IMR-90 (cell line): ENCODE measurements around the gene AXL. TPM values are rescaled to one million over a fixed set of nuclear protein-coding genes. Genes with fewer than 3 reads are reported as not detected.
A peak's percentile ranks its signal among the peaks of the same experiment; 100 is the strongest.

Experiments
- ATAC-seq: fragments of 200-7000 bp; cut with Tn5 transposase; 2 replicates; pipeline ENCODE4 v1.9.1; 2020; ENCODE audit warnings: low read depth, mild to moderate bottlenecking, moderate library complexity
- BruUV-seq: library from RNA; stranded (reverse); fragments of 400-500 nt; replicated peaks from 2 replicates; lab custom pipeline; 2021; lab: Mats Ljungman, UMichigan
- CTCF ChIA-PET: fragments of 300-600 bp; formaldehyde crosslinking; extraction: SDS; loops from one replicate; lab custom pipeline; 2021; ENCODE audit warnings: antibody characterized with exemption; lab: Yijun Ruan, JAX
- POLR2A ChIA-PET: fragments of 300-600 bp; sonication (Branson Sonifier 250); formaldehyde crosslinking; loops from one replicate; lab custom pipeline; 2022; ENCODE audit warnings: antibody characterized with exemption; ENCODE audit not compliant: unreplicated experiment; lab: Charles Lee
- DNase-seq: peaks from one replicate; pipeline ENCODE4 v3.0.0; 2013
- H2AFZ ChIP-seq: replicated peaks from 2 replicates; pipeline ENCODE3; 2013; ENCODE audit warnings: low read length, mild to moderate bottlenecking; ENCODE audit not compliant: poor library complexity
- H2AK5ac ChIP-seq: 2 replicates; pipeline ENCODE4 v1.6.1; 2013; ENCODE audit warnings: low read depth, low read length, inconsistent platforms
- H2AK9ac ChIP-seq: replicated peaks from 2 replicates; pipeline ENCODE3; 2013; ENCODE audit warnings: mild to moderate bottlenecking, low read depth, low read length, moderate library complexity; ENCODE audit not compliant: poor library complexity
- H2BK120ac ChIP-seq: 2 replicates; pipeline ENCODE4 v1.6.1; 2013; ENCODE audit warnings: low read depth, low read length, inconsistent platforms
- H2BK15ac ChIP-seq: 3 replicates; pipeline ENCODE4 v1.6.1; 2013; ENCODE audit warnings: low read depth, low read length, inconsistent platforms
- H2BK20ac ChIP-seq: 2 replicates; pipeline ENCODE4 v1.6.1; 2013; ENCODE audit warnings: low read depth, mild to moderate bottlenecking, inconsistent platforms, low read length, moderate library complexity
- H2BK5ac ChIP-seq: 2 replicates; pipeline ENCODE4 v1.6.1; 2013; ENCODE audit warnings: mild to moderate bottlenecking, low read depth, low read length, inconsistent platforms; ENCODE audit not compliant: poor library complexity, severe bottlenecking
- H3K14ac ChIP-seq: replicated peaks from 2 replicates; pipeline ENCODE4 v1.6.1; 2013; ENCODE audit warnings: low read depth, low read length, inconsistent platforms
- H3K18ac ChIP-seq: 2 replicates; pipeline ENCODE4 v1.6.1; 2013; ENCODE audit warnings: low read depth, low read length, control low read depth
- H3K23ac ChIP-seq: 2 replicates; pipeline ENCODE4 v1.6.1; 2013; ENCODE audit warnings: low read depth, low read length, inconsistent platforms
- H3K27ac ChIP-seq: 2 replicates; pipeline ENCODE4 v1.5.1; 2013; ENCODE audit warnings: mild to moderate bottlenecking, control low read depth, low read length; ENCODE audit not compliant: insufficient read depth
- H3K27me3 ChIP-seq: 2 replicates; pipeline ENCODE4 v1.6.1; 2013; ENCODE audit warnings: low read length; ENCODE audit not compliant: control insufficient read depth, insufficient read depth
- H3K36me3 ChIP-seq: 2 replicates; pipeline ENCODE4 v1.6.1; 2013; ENCODE audit warnings: low read length, mixed read lengths; ENCODE audit not compliant: control insufficient read depth, insufficient read depth
- H3K4ac ChIP-seq: 2 replicates; pipeline ENCODE4 v1.6.1; 2013; ENCODE audit warnings: low read depth, low read length, inconsistent platforms
- H3K4me1 ChIP-seq: 2 replicates; pipeline ENCODE4 v1.6.1; 2013; ENCODE audit warnings: low read length, mixed read lengths; ENCODE audit not compliant: control insufficient read depth, insufficient read depth
- H3K4me2 ChIP-seq: 2 replicates; pipeline ENCODE4 v1.6.1; 2013; ENCODE audit warnings: low read depth, mild to moderate bottlenecking, control low read depth, low read length, moderate library complexity
- H3K4me3 ChIP-seq: 2 replicates; pipeline ENCODE4 v1.5.1; 2013; ENCODE audit warnings: low read depth, mild to moderate bottlenecking, control low read depth, low read length, moderate library complexity; ENCODE audit not compliant: insufficient read depth
- H3K56ac ChIP-seq: 2 replicates; pipeline ENCODE4 v1.6.1; 2013; ENCODE audit warnings: low read length, inconsistent platforms; ENCODE audit not compliant: insufficient read depth; ENCODE audit errors: extremely low read depth
- H3K79me1 ChIP-seq, 2 experiments: 2 replicates each; pipeline ENCODE4 v1.6.1; 2013; ENCODE audit warnings: low read length in 2 of 2, inconsistent platforms in 1 of 2, low read depth in 1 of 2
- H3K9ac ChIP-seq: 2 replicates; pipeline ENCODE4 v1.6.1; 2013; ENCODE audit warnings: low read depth, low read length, control low read depth
- H3K9me1 ChIP-seq: 2 replicates; pipeline ENCODE4 v1.6.1; 2013; ENCODE audit warnings: low read length, inconsistent platforms; ENCODE audit not compliant: insufficient read depth
- H3K9me3 ChIP-seq: 2 replicates; pipeline ENCODE4 v1.6.1; 2013; ENCODE audit warnings: low read length; ENCODE audit not compliant: control insufficient read depth, insufficient read depth
- H4K20me1 ChIP-seq: 2 replicates; pipeline ENCODE4 v1.6.1; 2013; ENCODE audit warnings: low read length, inconsistent platforms; ENCODE audit not compliant: insufficient read depth
- H4K5ac ChIP-seq: 2 replicates; pipeline ENCODE4 v1.6.1; 2013; ENCODE audit warnings: mild to moderate bottlenecking, low read depth, low read length, control low read depth
- H4K8ac ChIP-seq, 2 experiments: 2 replicates each; pipeline ENCODE4 v1.6.1; 2013; ENCODE audit warnings: low read depth in 2 of 2, low read length in 2 of 2, control low read depth in 1 of 2, inconsistent platforms in 1 of 2
- H4K91ac ChIP-seq: 2 replicates; pipeline ENCODE4 v1.6.1; 2013; ENCODE audit warnings: low read depth, low read length, inconsistent platforms; ENCODE audit not compliant: insufficient read depth
- BHLHE40 ChIP-seq: fragments of 150-350 bp; IDR thresholded peaks from 2 replicates; pipeline ENCODE4 v1.6.1; 2016; ENCODE audit warnings: mild to moderate bottlenecking, low read depth, low read length
- CEBPB ChIP-seq: IDR thresholded peaks from 2 replicates; pipeline ENCODE4 v1.6.1; 2012; ENCODE audit warnings: low read depth, low read length, improper control_type of control experiment
- CHD1 ChIP-seq: IDR thresholded peaks from 2 replicates; pipeline ENCODE4 v1.6.1; 2012; ENCODE audit warnings: low read depth, low read length, improper control_type of control experiment
- FOS ChIP-seq: fragments of 150-350 bp; IDR thresholded peaks from 2 replicates; pipeline ENCODE4 v1.6.1; 2016; ENCODE audit warnings: low read depth, low read length
- MAFK ChIP-seq: IDR thresholded peaks from 2 replicates; pipeline ENCODE4 v1.6.1; 2012; ENCODE audit warnings: low read depth, low read length, improper control_type of control experiment
- MAZ ChIP-seq: IDR thresholded peaks from 2 replicates; pipeline ENCODE4 v1.6.1; 2012; ENCODE audit warnings: low read depth, mild to moderate bottlenecking, low read length, improper control_type of control experiment, moderate library complexity, borderline replicate concordance
- MXI1 ChIP-seq: IDR thresholded peaks from 2 replicates; pipeline ENCODE4 v1.6.1; 2012; ENCODE audit warnings: low read depth, mild to moderate bottlenecking, low read length, moderate library complexity, borderline replicate concordance
- NFE2L2 ChIP-seq: fragments of 150-350 bp; IDR thresholded peaks from 2 replicates; pipeline ENCODE4 v1.6.1; 2016; ENCODE audit warnings: low read depth, mild to moderate bottlenecking, low read length
- POLR2A ChIP-seq: IDR thresholded peaks from 2 replicates; pipeline ENCODE4 v1.6.1; 2012; ENCODE audit warnings: mild to moderate bottlenecking, low read depth, low read length
- RAD21 ChIP-seq: IDR thresholded peaks from 2 replicates; pipeline ENCODE4 v1.6.1; 2012; ENCODE audit warnings: low read length, improper control_type of control experiment
- RCOR1 ChIP-seq: IDR thresholded peaks from 2 replicates; pipeline ENCODE4 v1.6.1; 2012; ENCODE audit warnings: mild to moderate bottlenecking, low read length, improper control_type of control experiment; ENCODE audit not compliant: insufficient replicate concordance
- RFX5 ChIP-seq: IDR thresholded peaks from 2 replicates; pipeline ENCODE4 v1.8.0; 2012; ENCODE audit warnings: low read depth, mild to moderate bottlenecking, low read length, moderate library complexity
- SMC3 ChIP-seq: fragments of 150-350 bp; IDR thresholded peaks from 2 replicates; pipeline ENCODE4 v1.6.1; 2016; ENCODE audit warnings: low read depth, mild to moderate bottlenecking, antibody characterized with exemption, low read length, moderate library complexity
- WGBS, 2 experiments: methylation state at CpG; one replicate each; pipeline versions ENCODE4 v1.1.5 to v1.1.7; 2013; ENCODE audit warnings: missing lambda C conversion rate in 2 of 2; ENCODE audit not compliant: insufficient read length in 1 of 2; ENCODE audit errors: extremely low coverage in 2 of 2; 5-methylcytosine and 5-hydroxymethylcytosine counted together
- dilution Hi-C: fragments of 300-500 bp; cut with HindIII; formaldehyde crosslinking; loops from one replicate; pipeline ENCODE4 v1.14.3; 2018; ENCODE audit warnings: low sequenced_read_pairs; ENCODE audit not compliant: unreplicated experiment
- in situ Hi-C: fragments of 300-500 bp; cut with MboI; formaldehyde crosslinking; loops from 3 replicates; pipeline ENCODE4 v1.14.3; 2019; ENCODE audit warnings: low sequenced_read_pairs, inconsistent platforms, mixed read lengths
- intact Hi-C: fragments of 100-400 bp; cut with micrococcal nuclease; formaldehyde crosslinking; loops from 2 replicates; pipeline ENCODE4 v1.10.0; 2022
- polyA plus RNA-seq, 3 experiments: library from polyadenylated mRNA; depleted of rRNA; stranded (reverse); fragments of >200 nt; gene quantifications; 2 replicates each; pipeline ENCODE4 v1.2.3, GENCODE V29; 2012; ENCODE audit warnings: low replicate concordance in 1 of 3
- total RNA-seq: library from RNA; depleted of rRNA; stranded (reverse); fragments of >200 nt; gene quantifications from 2 replicates; pipeline ENCODE4 v1.2.3, GENCODE V29; 2012
- TF ChIP-seq, protein P1 (sequence below): fragments of 150-350 bp; IDR thresholded peaks from 2 replicates; pipeline ENCODE4 v1.6.1; 2016; ENCODE audit warnings: low read depth, mild to moderate bottlenecking, low read length, moderate library complexity, borderline replicate concordance
- TF ChIP-seq, protein P2 (sequence below): conservative IDR thresholded peaks from 2 replicates; pipeline ENCODE4 v1.5.1; 2012; ENCODE audit warnings: mild to moderate bottlenecking, low read depth, low read length, improper control_type of control experiment

Gene AXL
- total and polyA plus RNA-seq, 2 of the 4 experiments (the other 2 are of a cell fraction) = 212 to 466 TPM

GRCh38 chr19:41195675-41196497 lies 23.1 kb upstream of the AXL start:
- POLR2A ChIA-PET = no interaction called here
- no peak overlapping the region for H3K4me2 ChIP-seq
- BruUV-seq = no TSS peak
- TF ChIP-seq CHD1 = no peak
- no peak for TF ChIP-seq RCOR1
- no peak for TF ChIP-seq MXI1
- TF ChIP-seq POLR2A = no peak
- TF ChIP-seq CEBPB = 0 out of 2 replicates have a peak, but pooled peaks have one; percentile 9
- no peak for TF ChIP-seq BHLHE40
- TF ChIP-seq MAZ = no peak
- TF ChIP-seq, protein P1, sequence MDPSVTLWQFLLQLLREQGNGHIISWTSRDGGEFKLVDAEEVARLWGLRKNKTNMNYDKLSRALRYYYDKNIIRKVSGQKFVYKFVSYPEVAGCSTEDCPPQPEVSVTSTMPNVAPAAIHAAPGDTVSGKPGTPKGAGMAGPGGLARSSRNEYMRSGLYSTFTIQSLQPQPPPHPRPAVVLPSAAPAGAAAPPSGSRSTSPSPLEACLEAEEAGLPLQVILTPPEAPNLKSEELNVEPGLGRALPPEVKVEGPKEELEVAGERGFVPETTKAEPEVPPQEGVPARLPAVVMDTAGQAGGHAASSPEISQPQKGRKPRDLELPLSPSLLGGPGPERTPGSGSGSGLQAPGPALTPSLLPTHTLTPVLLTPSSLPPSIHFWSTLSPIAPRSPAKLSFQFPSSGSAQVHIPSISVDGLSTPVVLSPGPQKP = no peak
- no peak for TF ChIP-seq SMC3
- no peak for TF ChIP-seq RAD21
- TF ChIP-seq, protein P2, sequence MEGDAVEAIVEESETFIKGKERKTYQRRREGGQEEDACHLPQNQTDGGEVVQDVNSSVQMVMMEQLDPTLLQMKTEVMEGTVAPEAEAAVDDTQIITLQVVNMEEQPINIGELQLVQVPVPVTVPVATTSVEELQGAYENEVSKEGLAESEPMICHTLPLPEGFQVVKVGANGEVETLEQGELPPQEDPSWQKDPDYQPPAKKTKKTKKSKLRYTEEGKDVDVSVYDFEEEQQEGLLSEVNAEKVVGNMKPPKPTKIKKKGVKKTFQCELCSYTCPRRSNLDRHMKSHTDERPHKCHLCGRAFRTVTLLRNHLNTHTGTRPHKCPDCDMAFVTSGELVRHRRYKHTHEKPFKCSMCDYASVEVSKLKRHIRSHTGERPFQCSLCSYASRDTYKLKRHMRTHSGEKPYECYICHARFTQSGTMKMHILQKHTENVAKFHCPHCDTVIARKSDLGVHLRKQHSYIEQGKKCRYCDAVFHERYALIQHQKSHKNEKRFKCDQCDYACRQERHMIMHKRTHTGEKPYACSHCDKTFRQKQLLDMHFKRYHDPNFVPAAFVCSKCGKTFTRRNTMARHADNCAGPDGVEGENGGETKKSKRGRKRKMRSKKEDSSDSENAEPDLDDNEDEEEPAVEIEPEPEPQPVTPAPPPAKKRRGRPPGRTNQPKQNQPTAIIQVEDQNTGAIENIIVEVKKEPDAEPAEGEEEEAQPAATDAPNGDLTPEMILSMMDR = no peak
- no peak for TF ChIP-seq RFX5
- 0 out of 2 replicates have a peak, but pooled peaks have one; percentile 18 for TF ChIP-seq FOS
- TF ChIP-seq MAFK = no peak
- no peak for TF ChIP-seq NFE2L2

More at GRCh38 chr19:41195675-41196497, 23.1 kb upstream of the AXL start:
- H3K23ac ChIP-seq = peak overlapping the region; percentile 39; the same call in 1 of the 2 replicates
- peaks cover 3% of the 10 kb centered on the region; the same call in 1 of the 2 replicates for H3K4me1 ChIP-seq
- H3K9ac ChIP-seq = no peak overlapping the region
- H2AFZ ChIP-seq = peak overlapping the region; percentile 28
- no peaks in the 10 kb centered on the region for H3K36me3 ChIP-seq
- H3K4me3 ChIP-seq = no peak overlapping the region
- H3K9me3 ChIP-seq = no peaks in the 10 kb centered on the region
- no peaks in the 10 kb centered on the region for H3K27me3 ChIP-seq
- 64% methylated on average over 6 of the region's 10 CpGs; no CpG with 5 or more reads in 1 of the 2 experiments for WGBS, 2 experiments
- peak overlapping the region; percentile 27 for H3K14ac ChIP-seq
- H3K4ac ChIP-seq = no peak overlapping the region
- no peak overlapping the region for H2BK5ac ChIP-seq
- peak overlapping the region; percentile 57; the same call in 1 of the 2 replicates for H2AK5ac ChIP-seq
- no peak overlapping the region for H3K27ac ChIP-seq
- no peak overlapping the region for H2BK15ac ChIP-seq
- peak; percentile 86 for DNase-seq
- H4K5ac ChIP-seq = no peak overlapping the region
- intact Hi-C loops (no loop called here), dilution Hi-C loops (no loop called here), in situ Hi-C loops (no loop called here)
- H3K9me1 ChIP-seq = peaks cover 4% of the 10 kb centered on the region; the same call in 1 of the 2 replicates
- CTCF ChIA-PET = no interaction called here
- no peaks in the 10 kb centered on the region for H4K20me1 ChIP-seq
- no peak overlapping the region; a peak in 1 of 4 replicates for H4K8ac ChIP-seq
- H3K18ac ChIP-seq = no peak overlapping the region
- no peak overlapping the region for H4K91ac ChIP-seq
- H3K56ac ChIP-seq = no peak overlapping the region
- no peak overlapping the region for H2BK120ac ChIP-seq
- peak; percentile 68 for ATAC-seq
- H2BK20ac ChIP-seq = no peak overlapping the region
- H2AK9ac ChIP-seq = no peak overlapping the region
- H3K79me1 ChIP-seq = no peaks in the 10 kb centered on the region; a peak in 1 of 4 replicates
